ENCODE measurements around the gene MMEL1.
A peak's percentile ranks its signal among the peaks of the same experiment; 100 is the strongest.
"Not testable (repeated sequence)": the region's sequence is repeated elsewhere in the genome, so short reads cannot be mapped to it uniquely, and the experiment has no call there.

Gene MMEL1

DNA sequence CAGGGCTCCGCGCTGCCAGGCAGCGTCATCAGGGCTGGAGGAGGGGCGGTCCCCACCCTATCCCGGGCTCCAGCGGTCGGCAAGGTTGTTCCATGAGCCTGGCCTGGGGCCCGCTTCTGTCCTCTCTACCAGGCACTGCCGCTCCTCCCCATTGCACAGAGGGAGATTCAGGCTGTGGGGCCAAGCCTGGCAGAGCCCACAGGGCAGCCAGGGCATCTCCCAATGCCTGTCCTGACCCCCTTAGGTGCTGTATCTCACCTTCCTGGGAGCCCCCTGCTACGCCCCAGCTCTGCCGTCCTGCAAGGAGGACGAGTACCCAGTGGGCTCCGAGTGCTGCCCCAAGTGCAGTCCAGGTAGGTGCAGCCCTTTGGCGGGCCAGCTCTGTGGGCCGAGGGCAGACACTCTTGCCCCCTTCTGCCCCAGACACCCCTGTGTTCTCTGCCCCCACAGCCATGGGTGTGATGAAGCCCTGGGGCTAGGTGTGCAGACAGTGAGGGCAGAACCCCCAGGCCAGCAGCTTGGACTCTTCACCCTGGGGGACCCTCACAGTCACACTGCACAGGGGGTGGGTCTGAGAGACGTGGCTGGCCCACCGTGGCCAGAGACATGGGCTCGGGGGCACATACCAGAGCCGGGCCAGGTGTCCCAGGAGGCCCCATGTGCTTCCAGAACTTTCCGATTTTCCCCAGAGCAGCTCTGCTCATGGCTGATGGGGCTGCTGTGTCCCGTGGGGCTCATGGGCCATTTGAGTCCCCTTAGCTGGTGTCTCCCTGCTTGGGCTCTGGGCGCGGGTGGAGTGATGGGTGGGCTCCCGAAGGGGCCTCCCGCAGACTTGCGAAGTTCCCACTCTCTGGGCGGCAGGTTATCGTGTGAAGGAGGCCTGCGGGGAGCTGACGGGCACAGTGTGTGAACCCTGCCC is 75.1 kb downstream of the MMEL1 start:
- DNase-seq (ENCODE audit: low read depth), result no peak

DNA sequence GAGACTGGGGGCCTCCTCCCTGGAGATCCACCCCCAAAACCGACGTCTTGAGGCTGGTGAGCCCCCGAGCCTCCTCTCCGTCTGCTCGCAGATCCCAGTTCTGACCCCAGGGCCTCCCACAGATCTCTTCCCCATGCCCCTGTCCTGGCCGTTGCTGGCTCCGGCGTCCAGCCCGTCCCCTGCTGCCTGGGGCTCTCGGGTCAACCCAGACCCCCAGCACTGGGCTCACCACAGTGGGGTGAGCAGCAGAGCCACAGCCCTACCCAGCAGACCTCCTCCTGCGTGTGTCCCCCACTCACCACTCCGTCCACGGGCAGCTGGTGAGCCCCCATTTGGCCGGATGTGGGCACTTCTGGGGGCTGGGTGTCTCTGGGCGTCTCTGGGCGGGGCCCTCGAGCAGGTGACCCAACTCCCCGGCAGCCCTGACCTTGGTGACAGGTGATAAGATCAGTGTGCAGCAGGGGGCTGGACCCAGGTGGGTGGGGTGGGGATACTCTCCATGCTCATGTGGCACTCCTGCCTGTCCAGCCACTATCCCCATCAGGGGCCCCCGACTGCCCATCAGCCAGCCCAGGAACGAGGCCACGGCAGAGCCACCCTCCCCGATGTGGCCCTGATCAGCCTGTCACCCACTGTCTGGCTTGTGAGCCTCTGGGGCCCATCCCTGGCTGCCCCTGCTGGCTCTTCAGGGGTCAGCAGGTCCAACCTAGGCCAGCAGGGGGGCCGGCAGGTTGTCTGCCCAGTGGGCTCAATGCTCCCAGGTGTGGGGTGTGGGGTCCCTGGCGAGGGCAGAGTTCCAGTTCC is 75.9 kb downstream of the MMEL1 start:
- DNase-seq (ENCODE audit: low read depth), result peak; percentile 82

DNA sequence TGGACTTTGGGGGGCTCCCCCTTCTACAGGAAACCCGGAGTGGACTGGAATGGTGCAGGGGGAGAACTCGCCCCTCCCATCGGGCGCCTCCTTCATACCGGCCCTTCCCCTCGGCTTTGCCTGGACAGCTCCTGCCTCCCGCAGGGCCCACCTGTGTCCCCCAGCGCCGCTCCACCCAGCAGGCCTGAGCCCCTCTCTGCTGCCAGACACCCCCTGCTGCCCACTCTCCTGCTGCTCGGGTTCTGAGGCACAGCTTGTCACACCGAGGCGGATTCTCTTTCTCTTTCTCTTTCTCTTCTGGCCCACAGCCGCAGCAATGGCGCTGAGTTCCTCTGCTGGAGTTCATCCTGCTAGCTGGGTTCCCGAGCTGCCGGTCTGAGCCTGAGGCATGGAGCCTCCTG is 76.5 kb downstream of the MMEL1 start, which contains the start of gene TNFRSF14:
TNFRSF14 (plus strand) TSS at position 95 of the 401 bp plus-strand sequence; CDS start at position 389, 294 bp downstream.
- no peak for DNase-seq (ENCODE audit: low read depth)

DNA sequence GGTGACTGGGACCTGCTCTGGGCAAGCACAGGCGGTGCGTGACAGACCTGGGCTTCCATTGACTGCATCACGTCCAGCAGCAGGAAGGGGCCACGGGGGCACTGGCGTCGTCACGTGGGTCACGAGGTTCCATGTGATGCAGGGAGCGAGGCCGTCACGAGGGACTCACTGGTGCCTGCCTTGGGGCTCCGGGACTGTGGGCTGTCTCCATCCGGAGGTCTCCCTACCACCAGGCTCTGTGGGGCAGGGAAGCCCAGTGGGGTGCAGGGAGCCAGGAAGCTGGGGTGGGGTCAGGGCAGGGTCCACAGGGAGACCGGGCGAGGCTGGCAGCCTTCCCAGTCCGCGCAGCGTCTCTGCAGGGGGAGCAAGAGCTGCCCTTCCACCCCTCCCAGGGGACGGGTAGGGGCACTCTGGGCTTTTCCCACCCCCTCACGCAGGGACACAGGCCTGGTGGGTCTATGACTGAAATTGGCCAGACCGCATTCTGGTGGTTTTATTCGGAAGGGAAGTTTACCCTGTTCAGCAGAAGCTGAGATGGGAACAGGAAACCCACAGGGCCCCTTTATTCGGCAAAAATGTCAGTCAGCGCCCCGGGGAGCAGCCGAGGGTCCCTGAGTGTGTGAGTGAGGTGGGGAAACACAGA is 77.1 kb downstream of the MMEL1 start:
- DNase-seq (ENCODE audit: low read depth), result peak; percentile 95

DNA sequence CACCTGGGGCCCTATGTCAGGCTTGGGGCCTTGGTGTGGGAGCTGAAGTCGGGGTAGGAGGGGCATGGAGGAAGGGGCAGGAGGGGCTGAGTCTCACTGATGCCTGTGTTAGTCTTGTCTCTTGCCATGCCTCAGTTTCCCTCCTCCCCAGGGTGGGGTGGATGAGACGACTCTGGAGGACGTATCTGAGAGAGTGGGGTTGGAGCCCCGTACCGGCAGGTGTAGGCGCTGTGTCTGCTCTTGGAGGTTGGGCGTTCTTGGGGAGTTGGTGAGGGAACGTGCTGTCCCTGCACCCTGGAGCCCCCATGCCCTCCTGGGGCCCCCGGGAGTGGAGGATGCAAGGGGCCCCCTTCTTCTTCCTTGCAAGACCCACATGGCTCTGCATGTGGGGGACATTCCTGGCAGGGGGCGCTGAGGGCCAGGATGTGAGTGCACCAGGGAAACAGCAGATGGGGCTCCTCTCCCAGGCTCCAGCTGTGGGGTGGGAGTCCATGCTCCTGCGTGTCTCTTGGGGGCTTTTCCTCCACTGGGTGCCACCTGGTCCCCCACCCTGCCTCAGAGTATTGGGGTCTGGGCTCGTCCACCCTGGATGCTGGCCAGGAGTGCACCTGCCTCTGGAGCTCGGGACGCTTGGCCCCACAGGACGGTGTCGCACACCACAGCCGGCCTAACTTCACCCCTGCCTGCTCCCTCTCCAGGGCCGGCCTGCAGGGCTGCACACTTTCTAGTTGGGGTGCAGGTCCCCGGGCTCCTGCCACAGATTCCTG is 78.0 kb downstream of the MMEL1 start:
- peak; percentile 52 for DNase-seq (ENCODE audit: low read depth)

DNA sequence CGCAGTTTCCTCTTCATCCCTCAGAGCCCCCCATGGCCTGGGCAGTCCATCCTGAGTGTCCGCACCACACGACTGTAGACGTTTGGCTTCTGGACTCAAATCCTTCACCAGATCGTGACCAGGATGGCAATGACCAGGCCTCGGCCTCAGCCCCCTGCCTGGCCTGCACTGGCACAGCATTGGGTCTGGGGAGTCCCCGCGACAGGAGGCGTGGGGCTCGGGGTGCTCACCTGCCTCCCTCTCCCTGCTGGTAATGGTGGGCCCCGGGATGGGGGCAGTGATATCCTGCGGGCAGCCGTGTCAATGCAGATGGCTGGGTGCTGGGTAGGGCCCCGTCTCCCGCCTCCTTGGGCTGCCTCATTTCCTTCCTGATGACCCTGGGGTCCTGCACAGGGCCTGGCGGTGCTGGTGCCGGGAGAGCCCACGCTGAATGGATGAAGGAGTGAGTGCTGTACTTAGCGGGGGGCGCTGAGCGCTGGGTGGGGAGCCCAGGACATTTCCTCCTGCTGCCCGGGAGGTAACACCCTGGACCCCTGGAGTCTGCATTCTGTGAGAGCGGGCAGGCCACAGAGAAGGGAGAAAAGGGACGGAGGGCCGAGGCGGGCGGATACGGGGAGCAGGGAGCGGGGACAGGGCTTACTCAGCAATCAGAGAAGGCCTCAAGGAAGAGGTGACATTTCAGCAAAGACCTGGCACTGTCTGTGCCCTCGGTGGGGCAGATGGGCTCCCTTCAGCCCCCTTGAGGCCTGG is 78.8 kb downstream of the MMEL1 start:
- DNase-seq (ENCODE audit: low read depth), result no peak

DNA sequence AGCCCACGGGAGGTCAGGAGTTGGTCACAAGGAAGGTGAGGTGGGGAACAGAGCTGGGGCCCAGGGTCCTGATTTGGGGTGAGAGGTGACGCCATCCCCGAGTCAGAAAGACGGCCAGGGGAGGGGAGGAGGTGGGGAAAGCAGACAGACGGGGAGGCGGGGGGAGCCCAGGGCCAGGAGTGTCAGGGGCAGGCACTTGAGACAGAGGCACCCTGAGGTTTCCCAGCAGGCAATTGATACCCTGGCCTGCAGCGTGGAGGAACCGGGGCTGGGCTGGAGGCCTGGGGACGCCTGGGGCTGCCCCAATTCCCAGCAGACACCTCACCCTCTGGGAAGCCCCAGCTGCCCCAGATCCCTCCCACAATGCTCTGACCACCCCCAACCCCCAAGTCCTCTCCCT is 79.7 kb downstream of the MMEL1 start:
- not testable (repeated sequence) for DNase-seq (ENCODE audit: low read depth)

- DNase-seq (ENCODE audit: low read depth), result no peak
Observed at GRCh38 chr1:2552189-2552588, 80.6 kb downstream of the MMEL1 start.

DNA sequence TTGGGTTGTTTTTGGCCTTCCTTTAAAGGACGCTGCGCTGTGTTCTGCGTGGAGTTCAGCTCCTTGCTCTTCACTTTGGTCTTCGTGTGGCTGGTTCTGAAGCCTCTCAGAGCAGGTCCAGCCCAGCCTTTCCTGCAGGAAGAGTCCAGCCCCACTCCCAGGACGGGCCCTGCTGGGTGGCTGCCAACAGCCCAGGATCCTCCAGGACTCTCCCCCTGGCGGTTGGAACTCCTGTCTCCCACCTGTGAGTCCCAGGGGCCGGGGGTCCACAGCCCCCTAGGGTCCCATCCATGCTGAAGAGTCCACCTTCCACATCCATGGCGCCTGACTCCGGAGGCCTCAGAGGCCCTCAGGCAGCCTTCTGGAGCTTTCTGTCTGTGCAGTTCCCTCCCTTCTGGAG is 81.3 kb downstream of the MMEL1 start:
- not testable (repeated sequence) for DNase-seq (ENCODE audit: low read depth)

- DNase-seq (ENCODE audit: low read depth), result not testable (repeated sequence)
Observed at GRCh38 chr1:2550309-2550861, 82.4 kb downstream of the MMEL1 start.

- not testable (repeated sequence) for DNase-seq (ENCODE audit: low read depth)
Observed at GRCh38 chr1:2549367-2550029, 83.3 kb downstream of the MMEL1 start.

DNA sequence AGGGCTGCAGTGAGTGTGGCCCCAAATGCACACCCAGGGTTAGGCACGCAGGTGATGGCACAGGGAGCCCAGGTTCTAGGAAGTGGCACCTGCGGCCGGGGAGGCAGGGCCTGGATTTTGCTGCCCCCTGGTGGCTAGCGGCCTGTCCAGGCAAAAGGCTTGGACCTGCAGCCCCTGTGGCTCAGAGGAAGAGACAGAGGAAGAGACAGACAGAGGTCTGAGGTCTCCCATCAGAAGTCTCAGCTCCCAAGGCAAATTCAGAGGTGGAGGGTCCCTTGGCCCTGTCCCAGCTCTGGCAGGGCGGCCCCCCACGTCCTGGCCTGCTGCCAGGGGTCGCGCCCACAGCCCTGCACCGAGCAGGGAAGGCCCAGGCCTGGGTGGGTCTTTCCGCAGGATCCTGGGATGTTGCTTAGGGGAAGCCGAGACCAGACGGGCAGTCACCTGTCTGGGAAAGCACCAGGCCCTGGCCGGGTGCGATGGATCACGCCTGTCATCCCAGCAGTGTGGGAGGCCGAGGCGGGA is 84.7 kb downstream of the MMEL1 start:
- no peak for DNase-seq (ENCODE audit: low read depth)

GRCh38 chr1:2547210-2548067 is 85.4 kb downstream of the MMEL1 start:
- DNase-seq (ENCODE audit: low read depth), result no peak

DNA sequence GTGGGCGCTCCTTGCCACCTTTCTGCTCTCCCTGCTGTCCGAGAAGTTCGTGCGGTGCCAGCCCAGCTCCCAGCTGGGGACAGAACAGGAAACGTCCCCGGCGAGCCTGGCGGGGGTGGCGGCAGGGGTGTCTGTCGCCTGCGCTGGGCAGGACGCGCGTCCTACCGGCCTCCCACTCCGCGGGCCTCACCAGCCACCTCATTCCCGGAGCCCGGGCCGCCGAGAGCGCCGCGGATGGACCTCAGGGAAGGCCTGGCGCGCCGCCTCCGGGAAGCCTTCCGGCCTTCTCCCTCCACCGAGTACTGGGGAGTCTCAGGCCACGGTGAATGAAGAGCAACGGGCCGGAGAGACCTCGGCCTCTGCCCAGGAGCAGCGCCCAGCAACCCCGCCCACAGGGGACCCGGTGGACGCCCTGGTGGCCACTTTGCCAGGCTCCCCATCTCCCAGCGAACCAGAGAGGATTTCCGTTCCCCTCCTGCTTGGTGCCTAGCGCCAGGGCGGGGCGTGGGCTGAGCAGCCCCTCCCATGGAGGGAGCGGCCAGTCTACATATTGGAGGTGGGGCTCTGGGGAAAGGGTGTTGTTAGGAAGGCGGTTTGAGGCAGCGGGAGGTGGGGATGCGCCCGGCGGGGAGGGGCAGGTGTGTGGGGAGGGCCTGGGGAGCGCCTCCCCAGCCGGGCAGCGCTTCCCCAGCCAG is 86.2 kb downstream of the MMEL1 start:
- DNase-seq (ENCODE audit: low read depth), result peak; percentile 94

DNA sequence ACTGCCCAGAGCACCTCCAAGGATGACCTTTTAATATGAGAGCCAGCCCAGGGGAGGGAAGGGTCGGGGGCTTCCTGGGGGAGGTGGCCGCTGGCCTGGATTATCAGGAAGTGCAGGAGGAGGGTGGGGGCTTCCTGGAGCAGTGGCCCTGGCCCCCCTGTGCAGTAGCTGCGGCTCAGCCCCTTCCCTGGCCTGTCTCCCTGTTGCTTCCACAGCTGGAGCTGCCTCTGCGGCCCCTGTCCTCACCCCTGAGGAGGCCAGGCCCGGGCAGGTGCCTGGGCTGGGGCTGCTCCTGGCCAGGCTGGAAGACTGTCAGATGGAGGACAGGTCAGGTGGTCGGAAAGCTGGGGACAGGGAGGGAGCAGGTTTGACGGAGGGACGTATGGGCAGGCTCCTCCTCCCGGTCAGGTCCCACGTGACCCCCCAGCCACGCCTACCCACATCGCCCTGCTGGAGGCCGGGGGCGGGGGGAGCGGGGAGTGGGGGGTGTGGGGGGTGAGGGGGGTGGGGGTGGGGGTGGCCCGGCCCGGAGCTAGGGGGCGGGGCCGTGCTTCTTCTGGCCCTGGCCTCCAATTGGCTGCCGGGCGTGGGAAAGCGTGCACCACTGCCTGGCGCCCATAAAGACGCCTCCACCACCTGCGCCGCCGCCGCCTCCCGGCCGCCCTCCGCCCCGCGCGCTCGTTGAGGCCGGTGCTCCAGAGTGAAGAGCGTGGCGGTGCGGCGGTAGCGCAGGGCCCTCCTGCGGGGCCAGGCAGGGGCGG is 86.9 kb downstream of the MMEL1 start:
- DNase-seq (ENCODE audit: low read depth), result peak; percentile 98

- DNase-seq (ENCODE audit: low read depth), result no peak
Observed at GRCh38 chr1:2544875-2545640, 87.8 kb downstream of the MMEL1 start.
